GM13977 (cell line): ENCODE data around the gene SORCS1.
A peak's percentile ranks its signal among the peaks of the same experiment; 100 is the strongest.

Experiments
- DNase-seq: peaks from one replicate; pipeline ENCODE4 v3.0.0; 2012; ENCODE audit warnings: low spot score
- in situ Hi-C: fragments of 300-500 bp; cut with MboI; formaldehyde crosslinking; loops from one replicate; pipeline ENCODE4 v1.12.0; 2022; ENCODE audit warnings: low sequenced_read_pairs, low pct_unique_long_range_greater_than_20kb, mixed read lengths, inconsistent platforms; ENCODE audit not compliant: unreplicated experiment
- TF ChIP-seq, protein P1 (sequence below): IDR thresholded peaks from 2 replicates; pipeline ENCODE4 v1.5.1; 2012; ENCODE audit warnings: mild to moderate bottlenecking, control low read depth; ENCODE audit not compliant: insufficient read depth; ENCODE audit errors: extremely low read depth, missing control alignments

The SORCS1 gene

DNA sequence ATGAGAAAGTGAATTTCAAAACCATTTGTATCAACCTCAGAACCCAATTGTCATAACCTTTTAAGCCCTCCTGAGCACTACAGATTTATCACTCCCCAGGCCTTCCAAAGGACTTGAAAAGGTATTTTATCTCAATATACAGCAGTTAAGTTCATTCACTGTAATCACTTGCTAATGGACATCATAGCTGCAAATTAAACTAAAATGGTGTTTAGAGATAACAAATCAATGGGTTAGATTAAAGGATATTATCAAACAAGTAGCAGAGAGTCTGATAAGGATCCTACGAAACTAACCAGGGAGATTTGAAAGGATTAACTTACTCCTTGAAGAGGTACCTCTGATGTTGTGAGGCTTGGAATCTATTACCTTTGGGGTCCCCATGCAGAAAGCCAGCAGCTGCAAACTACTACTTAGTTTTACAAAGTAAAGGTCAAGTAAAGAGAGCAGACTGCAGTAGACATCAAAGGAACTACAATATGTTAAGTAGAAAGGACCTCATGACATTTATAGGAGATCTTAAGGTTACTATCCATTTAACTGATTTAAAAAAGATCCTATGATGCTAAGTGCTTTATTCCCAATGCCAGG lies 359.4 kb downstream of the SORCS1 start:
- in situ Hi-C loops: no loop called here
- TF ChIP-seq, protein P1, sequence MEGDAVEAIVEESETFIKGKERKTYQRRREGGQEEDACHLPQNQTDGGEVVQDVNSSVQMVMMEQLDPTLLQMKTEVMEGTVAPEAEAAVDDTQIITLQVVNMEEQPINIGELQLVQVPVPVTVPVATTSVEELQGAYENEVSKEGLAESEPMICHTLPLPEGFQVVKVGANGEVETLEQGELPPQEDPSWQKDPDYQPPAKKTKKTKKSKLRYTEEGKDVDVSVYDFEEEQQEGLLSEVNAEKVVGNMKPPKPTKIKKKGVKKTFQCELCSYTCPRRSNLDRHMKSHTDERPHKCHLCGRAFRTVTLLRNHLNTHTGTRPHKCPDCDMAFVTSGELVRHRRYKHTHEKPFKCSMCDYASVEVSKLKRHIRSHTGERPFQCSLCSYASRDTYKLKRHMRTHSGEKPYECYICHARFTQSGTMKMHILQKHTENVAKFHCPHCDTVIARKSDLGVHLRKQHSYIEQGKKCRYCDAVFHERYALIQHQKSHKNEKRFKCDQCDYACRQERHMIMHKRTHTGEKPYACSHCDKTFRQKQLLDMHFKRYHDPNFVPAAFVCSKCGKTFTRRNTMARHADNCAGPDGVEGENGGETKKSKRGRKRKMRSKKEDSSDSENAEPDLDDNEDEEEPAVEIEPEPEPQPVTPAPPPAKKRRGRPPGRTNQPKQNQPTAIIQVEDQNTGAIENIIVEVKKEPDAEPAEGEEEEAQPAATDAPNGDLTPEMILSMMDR: no peak

DNA sequence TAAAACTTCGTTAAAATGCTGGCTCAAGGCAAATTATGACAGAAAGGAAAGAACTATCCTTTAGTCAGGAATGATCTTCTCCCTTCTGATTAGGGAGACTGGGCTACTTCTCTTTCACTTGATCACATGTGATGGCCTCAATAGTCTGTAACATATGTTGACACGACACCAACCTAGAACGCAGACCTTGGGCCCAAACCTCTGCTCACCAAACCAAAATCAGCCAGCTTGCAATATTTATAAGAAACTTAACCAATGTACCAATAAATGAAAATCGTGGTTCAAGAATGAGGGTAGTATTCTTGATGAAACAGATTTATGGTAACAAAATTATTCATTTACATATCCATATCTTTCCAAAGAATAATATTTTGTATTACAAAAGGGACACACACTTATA lies 361.6 kb downstream of the SORCS1 start:
- DNase-seq: no peak
- TF ChIP-seq, protein P1: no peak
- in situ Hi-C loops: no loop called here

More for the DNA sequence above, 359.4 kb downstream of the SORCS1 start:
- no peak for DNase-seq

DNA sequence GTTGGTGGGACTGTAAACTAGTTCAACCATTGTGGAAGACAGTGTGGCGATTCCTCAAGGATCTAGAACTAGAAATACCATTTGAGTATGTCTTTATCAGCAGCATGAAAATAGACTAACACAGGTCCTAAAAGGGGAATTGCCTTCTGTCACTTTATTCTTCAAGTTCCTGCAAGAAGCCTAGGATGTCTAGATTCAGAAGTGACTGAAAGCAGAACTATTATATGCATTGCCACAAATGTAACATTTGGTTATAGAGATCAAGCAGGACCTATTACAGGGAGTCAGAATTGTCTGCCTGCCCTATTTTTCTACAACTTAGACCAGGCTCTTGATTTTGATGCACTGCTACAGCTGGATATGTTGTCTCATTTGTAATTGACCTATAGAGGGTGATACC lies 364.7 kb downstream of the SORCS1 start:
- in situ Hi-C loops: no loop called here
- no peak for DNase-seq
- TF ChIP-seq, protein P1: no peak

DNA sequence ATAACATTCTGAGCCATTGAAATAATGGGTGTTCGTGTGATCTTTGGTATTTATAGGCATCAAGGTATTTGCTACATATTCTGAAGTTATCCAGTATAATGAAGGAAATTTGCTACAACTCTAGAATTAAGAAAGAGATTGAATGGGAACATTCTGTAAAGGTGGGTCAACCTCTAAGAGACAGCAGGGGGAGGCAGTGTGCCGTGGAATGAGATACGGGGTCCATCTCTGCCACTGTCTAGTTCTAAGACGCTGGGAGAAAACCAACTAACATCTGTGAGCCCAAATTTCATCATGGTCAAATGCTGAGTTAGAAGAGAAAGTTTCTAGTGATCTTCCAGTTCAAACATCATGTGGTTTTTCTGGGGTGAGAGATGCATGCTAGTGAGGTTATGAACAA lies 368.9 kb downstream of the SORCS1 start:
- DNase-seq: peak; percentile 36
- TF ChIP-seq, protein P1: peak; percentile 59
- in situ Hi-C loops: no loop called here

DNA sequence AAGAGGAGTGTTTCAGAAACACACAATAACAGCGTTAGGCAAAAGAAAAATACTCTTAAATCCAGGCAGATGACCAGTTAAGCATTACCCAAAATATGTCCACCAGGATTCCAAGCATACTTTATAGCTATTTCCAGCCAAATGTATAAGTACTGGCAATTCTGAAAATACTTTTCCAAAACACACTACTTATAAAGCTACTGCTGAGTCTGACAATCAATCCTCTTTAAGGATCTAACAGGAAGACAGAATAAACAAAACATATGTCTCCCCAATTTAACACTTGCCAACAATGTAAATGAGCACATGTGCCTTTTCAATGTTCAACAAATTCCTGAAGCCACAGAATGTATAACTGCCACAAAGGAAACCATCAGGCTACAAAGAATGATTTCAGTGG lies 370.9 kb downstream of the SORCS1 start:
- TF ChIP-seq, protein P1: no peak
- DNase-seq: no peak
- in situ Hi-C loops: no loop called here

DNA sequence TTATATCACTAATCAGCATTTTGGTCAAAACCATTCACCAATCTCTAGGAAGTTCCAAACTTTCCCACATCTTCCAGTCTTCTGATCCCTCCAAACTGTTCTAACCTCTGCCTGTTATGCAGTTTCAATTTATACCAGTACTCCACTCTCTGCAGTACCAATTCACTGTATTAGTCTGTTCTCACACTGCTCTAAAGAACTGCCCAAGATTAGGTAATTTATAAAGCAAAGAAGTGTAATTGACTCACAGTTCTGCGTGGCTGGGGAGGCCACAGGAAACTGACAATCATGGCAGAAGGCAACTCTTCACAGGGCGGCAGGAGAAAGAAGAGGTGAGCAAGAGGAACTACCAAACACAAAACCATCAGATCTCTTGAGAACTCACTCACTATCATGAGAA lies 374.9 kb downstream of the SORCS1 start:
- no peak for DNase-seq
- TF ChIP-seq, protein P1: no peak
- in situ Hi-C loops: no loop called here
